ENCODE measurements around the gene SLIT3.

The SLIT3 gene

DNA sequence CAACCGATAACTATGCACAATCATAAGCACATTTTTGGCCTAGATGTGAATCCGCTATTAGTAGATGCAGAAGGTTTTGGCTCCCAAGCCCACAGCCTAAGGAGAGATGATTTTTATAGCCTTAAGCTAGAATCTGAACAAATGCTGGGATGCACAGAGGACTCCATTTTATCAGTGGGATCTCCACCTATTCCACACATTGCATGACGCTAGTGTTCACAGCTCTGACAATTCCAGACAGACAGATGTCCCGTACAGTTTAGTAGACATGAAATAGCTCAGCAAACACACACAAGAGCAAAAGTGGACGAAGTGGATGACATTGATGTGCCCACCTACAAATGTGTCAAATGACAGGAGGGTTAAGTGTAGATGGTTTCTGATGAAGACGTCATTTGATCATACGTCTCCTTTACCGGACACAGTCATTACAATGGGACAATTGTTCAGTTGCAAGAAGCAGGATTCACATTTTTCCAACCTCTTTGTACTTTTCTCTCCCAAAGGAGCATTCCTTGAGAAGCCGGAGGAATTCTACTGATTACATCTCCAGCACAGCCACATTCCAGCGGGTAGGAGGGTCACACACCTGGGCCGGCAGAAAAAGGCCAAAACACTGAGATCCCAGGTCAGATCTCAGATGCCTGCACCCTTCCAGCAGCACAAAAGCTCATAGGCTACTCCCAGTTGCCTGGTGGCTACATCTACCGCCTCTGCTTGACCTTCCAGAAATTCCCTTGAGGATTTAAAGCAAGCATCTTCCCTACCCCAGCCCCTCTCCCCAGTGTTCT is 202.4 kb downstream of the SLIT3 start:
- DNase-seq: no peak

DNA sequence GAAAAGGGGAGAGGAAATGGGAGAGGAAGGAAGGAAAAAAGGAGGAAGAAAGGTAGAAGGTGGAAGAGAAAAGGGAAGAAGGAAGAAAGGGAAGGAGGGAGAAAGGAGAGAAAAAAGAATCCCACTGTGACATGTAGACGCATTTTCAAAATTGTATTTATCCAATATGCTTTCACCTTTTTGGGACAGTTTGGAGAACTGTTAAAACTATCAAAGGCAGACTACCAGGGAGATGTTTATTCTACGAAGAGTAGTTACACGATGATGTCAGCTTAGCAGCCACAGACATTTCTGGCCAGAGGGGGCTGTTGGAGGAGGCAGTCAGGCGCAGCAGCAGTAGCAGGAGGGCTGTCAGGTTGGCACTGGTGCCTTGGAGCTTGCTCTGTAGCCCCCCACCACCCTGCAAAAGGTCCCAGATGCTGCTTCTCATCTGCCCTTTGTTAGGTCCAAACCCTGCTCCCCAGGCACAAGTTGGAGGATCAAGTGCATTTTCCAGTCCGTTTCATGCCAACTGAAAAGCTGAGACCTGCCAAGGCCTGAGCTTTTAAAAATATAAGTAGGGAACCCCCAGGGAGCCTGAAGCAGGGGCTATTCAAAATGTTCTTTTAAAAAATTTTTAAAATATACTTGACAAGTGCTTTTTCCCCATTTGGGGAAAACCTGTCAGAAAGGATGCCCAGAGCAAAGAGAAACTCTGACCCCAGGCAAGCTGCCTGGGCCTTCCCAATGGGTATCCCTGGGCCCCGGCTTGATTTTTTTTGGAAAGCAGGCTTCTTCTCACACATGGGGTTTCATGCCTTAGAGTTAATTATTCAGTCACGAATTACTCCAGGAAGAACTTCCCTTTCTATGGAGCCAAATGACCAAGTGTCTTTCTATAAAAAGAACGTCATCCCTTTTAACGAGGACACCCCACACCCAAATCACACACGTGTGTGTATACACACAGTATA is 203.3 kb downstream of the SLIT3 start:
- DNase-seq: no peak

DNA sequence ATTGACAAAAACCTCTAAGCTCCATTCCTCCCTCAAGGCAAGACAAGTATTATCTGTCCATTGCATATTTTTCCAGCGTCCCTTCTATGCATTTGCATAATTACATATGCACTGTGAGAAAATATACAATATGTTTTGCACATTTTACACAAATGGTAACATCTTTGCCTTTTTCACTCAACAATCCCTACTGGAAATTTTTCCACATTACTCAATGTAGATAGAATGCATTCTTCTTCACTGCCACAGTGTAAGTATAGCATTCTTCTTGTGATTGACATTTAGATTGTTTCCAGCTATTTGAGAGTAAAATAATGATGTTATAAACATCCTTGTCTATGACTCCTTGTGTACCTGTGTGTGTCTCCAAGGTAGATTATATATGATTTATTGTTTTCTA is 205.0 kb downstream of the SLIT3 start:
- DNase-seq: no peak

DNA sequence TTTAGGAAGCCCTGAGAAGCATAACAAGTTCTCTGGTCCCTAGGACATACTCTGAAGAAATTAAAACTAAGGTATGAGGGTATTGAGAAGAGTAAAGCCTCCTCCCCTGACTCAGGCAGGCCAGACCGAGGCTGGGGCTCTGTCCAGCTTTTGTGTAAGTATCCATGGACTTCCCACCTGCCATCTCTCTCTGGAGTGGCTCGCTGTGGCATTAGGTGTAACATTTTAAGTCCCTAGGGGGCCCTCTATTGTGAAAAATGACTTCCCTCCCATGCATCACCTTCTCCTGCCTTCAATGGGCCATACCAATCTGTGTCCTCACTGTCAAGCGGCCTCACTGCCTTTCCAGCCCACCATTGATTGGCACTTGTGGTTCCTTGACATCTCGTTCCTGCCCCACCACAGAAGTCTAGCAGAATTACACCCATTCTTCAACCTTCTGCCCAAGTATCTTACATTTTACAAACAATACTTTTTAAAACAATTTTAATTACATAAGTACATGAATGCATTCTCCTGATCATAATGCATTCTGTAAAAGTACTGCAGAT is 205.5 kb downstream of the SLIT3 start:
- no peak for DNase-seq

DNA sequence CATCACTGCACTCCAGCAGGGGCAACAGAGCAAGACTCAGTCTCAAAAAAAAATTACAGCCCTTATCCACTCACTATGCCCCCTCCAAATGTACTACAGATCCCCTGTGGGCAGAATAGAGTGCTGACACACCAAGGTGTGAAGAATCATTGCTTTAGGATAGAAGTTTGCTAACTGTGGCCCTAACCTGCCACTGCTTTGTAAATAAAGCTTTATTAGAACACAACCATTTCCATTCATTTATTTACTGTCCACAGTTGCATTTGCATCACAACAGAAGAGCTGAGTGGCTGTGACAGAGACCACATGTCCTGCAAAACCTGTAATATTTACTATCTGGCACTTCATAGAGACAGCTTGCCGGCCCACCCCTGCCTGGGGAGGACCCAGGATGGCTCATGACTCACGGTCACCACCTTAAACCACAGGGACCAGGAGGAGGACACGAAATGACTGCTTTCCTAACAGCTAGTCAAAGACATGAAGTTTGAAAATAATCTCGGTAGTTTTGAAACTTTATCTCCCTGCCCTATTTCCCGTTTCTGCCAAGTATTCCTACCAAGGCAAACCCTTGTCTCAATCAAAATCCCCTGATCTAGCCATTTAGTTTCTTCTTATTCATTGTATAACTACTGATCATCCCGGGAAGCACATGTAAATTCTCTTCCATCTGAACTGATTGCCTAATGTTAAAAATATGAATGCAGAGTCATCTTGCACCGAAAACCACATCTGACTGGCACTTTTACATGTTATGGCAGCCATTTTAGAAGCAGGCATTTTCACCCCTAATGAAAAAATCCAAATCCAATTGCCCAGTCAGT is 206.1 kb downstream of the SLIT3 start:
- no peak for DNase-seq

DNA sequence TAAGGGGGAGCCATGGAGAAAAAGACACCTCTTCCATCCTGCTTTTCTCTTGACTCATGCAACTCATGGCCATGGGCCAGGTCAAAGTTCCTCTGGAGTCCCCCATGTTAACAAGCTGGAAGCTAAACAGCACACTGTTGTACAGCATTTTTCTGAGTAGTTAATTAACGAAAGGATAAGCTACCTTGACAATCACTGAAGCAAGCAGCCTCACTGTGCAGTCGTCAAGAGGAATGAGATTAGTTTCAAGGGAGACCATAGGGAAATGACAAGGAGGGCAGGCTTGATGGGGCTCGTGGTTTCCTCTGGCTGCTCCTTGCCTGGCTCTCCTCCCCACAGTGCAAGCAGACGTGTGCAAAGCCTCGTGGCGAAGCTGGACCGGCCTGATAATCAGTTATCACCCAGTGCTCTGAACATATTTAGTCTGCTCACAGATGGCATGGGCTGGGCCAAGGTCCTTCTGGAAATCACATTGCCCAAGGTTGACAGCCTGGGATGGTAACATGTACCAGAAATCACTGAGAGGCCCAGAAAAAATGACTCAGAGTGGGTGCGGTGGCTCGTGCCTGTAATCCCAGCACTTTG is 209.5 kb downstream of the SLIT3 start:
- DNase-seq: no peak

DNA sequence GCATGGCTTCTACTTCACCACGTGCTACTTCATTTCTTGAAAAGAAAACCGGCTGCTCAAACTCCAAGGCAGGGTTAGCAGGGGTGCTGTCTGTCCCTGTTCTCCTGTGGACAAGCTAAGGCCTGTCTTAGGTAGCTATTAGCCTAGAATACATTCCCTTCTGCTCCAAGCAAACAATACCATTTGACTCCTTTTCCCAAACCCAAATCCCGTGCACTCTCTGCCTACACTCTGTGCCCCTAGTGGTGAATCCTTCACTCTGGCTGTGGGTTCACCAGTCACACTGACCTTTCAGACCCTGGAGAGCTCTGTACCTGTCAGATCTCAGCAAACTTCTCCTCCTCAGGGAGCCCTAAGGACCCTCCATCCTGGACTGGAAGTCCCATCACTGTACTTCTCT is 211.6 kb downstream of the SLIT3 start:
- no peak for DNase-seq

DNA sequence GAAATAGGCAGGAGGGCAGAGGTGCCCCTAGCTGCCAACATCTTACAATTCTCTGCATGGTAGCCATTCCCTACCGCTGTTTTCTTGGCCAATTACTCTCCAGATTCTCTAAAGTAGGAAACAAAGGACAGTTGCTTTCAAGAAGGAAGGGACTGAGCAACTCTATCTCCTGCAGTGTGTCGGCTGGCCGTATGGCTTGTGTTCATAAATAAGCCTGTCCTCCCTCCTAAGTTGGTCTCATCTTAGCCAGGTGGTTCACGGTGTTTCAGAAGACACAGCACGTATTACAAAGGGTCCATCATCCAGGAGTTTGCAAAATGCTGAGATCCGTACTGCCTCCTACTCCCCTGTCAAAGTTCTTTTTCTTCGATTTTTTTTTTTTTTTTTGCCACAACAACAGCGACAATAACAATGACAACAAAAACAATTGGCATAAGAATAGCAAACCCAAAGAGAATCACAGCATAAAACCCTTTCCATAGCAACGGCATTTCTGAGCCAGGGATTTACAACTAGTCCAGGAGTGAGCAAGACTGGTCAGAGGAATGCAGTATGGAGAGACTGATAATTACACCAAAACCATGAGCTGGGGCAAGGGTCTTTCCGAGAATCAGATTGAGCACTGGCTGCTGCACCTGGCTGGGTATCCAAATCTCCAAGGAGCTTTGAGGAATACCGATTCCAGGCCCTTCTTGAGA is 212.8 kb downstream of the SLIT3 start:
- no peak for DNase-seq

DNA sequence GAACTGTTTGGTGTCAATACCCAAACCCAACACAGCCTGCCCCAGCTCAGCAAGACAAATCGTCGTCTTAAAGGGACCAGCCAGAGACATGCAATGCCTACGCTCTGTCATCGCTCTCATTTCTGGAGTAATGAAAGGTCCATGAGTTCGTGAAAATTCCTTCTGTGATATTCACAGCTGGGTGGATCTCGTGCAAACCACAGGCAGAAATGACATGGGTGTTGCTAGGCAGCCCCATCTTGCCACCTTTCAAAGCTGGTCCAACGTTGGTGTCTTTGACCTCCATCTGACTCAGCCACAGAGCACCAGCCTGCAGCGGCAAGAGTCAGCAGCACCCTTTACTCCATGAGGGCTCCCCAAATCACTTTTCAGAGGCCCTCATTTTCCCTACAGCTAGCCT is 215.3 kb downstream of the SLIT3 start:
- no peak for DNase-seq

DNA sequence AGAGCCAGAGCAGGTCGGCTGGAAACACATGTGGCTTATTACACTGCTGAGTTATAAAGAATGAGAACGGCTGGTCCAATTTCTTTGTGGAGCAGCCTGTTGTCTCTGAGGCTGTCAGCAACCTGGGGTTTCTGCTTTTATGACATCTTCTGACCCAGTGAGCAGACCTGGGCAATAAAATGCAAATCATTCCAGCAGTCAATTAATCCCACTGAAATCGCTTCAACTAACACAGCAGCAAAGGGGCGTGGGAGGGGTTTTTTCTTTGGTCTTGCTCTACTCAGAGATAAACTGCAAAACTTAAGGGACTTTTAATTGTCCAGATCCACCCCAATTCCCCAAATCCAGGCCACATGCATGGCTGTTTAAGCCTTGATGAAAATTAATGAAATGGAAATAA is 215.7 kb downstream of the SLIT3 start:
- DNase-seq: no peak

DNA sequence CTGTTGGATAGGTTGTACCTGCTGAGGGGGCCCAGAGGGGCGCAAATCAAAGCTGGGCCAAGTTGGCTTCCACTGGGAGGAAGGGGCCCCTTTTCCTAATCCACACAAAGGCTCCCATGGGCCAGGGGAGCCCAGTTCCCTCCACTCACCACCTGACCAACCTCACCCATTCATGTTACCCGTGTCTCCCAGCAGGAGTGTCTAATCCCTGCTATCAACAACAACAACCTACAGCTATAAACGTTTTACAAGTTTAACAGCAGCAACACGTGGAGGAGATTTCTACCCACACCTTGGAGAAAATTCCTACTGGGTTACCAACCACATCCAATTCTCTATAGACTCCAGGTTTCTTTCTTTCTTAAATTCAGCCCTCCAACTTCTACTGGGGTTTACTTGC is 216.2 kb downstream of the SLIT3 start:
- no peak for DNase-seq

DNA sequence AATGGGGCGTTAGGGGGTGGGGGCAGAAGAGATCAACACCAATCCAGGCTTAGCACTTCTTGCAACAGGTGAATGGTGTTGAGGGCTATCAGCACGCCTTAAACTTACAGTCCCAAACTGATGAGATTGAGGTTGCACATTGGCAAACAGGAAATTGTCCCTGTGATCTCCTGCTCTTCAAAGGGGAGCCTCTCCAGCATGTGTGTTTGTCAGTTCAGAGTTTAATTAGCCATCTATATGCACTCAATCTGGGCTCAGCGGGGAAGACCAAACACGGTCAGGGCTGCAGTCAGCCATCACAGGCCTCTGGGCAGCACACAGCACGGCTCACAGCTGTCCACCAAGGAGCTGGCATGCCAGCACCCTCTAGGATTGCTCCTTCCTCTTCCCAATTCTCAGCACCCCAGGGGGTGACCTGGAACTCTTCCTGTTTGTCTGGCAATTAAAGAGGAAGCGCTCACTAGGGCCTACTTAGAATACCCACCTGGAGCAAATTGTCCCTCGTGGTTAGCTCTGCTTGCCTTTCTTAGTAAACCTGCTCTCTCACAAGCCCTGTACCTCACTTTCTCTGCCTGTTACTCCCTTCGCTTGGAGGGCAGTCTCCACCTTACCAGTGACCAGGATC is 217.4 kb downstream of the SLIT3 start:
- no peak for DNase-seq

DNA sequence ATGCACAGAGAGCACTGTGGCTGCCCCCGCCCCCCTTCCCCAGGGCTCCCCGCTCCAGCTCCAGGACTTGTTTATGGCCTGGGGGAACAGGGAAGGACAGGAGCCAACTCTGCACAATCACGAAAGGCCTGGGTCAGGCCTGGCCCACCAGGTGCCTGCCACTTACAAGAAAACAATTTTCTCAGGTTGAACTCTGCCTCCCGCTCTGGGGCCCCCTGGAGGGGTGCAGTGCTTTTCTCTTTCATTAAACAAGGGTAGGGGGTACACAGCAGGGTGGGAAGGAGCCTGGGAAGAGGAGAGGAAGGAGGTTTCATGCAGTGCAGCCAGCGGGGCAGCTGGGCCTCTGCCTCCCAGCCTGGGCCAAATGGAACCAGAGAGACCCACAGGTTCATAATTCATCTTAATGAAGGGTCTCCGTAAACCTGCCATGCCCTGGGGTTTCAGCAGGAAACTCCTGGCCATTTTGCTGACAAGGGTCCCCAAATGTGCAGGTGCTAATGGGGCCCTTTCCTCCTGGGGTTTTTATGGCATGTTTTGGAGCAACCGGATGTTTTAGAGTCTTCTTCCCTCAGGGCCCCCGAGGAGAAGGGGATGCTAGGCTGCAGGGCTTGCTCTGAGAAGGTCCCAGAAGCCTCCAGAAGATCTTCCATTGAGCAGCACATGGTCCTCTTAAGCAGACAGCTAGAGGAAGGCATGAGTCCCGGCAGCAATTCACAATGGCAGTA is 219.8 kb downstream of the SLIT3 start:
- DNase-seq: no peak

DNA sequence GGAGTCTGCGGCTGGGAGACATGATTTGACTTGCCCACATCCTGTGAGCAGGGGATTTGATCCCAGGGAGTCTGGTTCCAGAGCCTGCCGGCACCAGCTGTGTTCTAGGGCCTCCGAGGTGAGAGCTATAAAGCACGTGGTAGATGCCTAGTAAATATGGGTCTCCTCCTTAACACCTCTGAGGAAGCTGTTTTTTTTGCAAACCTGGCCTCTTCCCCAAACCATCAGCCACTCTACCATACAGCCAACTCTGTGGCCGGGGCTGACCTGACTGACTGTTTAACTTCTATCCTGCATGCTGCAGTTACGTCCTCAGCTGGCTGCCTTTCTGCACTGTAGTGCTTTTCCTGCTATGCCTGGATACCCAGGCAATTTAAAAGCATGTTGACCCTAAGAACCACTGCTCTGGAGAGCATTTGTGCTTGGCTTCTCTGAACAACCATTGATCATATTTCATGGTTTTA is 220.5 kb downstream of the SLIT3 start:
- DNase-seq: no peak

DNA sequence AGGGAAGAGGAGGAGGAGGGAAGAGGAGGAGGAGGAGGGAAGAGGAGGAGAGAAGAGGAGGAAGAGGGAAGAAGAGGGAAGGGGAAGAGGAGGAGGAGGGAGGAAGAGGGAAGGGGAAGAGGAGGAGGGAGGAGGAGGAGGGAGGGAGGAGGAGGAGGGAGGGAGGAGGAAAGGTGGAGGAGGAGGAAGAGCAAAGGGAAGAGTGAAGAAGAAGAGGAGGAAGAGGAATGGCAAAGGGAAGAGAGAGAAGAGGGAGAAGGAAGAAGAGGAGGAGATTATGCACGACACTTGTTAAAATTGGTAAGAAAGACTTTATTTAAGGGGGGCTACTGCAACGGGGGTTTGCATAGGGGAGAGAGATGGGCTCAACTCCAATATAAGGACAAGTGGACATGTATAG is 221.2 kb downstream of the SLIT3 start:
- no peak for DNase-seq

DNA sequence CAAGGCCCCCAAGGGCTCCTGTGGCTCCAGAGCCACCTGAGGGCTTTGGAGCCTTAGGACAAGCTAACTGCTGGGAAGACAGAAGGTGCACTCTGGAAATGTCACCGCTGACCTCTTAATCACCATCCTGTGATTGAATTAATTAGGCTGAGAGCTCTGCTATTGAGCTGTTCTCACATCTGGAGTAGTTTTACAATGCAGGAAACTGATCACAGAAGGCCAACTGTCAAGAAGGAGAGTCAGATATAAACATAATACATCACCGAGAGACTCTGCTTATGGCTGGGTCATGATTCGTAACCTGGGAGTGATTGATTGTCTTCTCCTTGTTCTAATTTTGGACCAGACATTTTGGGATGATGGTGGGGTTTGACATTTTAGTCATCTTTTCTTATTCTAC is 226.1 kb downstream of the SLIT3 start:
- DNase-seq: no peak

DNA sequence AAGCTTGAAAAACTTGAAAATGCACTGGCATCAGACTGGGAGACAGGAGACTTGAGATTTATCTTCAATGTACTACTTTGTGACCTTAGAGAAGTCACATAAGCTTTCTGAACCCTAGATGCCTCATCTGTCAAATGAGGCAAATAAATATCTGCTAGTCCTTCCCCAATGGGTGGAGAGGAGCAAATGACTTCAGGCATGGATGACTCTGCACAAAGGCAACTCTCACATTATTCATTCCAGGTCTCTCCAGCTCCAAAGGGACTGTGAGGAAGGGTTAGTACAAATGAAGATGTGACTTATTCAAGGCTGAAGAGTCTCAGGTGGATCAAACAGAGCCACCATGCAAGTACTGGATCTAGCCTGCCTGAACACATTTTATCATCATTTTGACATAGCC is 228.7 kb downstream of the SLIT3 start:
- no peak for DNase-seq

DNA sequence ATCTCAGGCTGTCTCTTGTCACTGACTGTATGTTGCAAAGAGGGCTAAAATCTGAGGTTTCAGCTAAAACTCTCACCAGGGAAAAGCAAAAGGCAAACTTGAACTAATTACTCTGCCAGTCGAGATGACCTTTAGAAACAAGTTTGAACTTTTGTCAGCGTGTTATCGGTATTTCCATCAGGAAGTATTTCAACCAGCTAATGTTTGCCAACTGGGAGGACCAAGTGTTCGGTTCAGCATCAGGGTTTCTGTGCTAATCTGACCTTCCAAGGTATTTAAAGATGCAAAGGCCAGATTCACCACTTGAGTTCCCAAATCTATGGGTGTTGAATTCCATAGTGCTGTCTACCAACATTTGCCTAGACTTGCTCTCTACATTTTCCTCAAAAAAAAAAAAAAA is 230.5 kb downstream of the SLIT3 start:
- no peak for DNase-seq

DNA sequence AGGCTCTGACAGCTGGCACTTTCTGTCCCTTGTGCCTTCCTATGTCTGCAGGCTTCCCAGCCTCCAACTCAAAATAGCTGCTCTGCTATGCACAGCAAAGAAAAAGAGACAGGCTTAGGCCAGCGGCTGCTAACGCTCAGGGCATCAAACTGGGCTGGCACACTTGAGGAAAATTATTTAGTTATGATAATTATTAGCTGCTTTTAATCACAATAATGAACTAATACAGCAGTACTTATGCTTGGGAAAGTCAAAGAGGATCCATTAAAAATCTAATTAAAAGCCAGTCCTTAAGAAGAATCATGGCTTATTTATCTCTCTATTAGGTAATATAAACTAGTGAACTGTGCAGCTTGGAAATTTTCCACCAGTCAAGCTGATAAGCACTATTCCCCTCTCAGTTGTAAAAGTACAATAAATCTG is 233.2 kb downstream of the SLIT3 start:
- DNase-seq: no peak

DNA sequence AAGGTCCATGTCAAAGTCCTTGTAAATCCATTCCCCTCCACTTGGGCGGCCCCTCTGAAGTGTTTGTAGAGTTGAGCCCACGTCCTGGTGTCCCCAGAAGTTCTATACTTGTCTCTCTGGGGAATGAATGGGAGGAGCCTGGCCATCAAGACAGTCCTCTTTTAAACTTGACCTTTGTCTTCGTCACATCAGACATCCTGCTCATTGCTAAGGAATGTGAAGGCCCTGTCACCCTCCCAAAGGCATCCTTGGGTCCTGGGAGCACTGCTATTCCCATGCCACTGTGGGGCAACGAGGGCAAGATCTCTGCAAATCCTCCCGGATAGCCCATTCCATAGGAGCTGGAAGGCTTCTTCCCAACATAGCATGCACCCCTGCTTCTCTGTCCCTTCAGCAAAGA is 235.5 kb downstream of the SLIT3 start:
- no peak for DNase-seq

DNA sequence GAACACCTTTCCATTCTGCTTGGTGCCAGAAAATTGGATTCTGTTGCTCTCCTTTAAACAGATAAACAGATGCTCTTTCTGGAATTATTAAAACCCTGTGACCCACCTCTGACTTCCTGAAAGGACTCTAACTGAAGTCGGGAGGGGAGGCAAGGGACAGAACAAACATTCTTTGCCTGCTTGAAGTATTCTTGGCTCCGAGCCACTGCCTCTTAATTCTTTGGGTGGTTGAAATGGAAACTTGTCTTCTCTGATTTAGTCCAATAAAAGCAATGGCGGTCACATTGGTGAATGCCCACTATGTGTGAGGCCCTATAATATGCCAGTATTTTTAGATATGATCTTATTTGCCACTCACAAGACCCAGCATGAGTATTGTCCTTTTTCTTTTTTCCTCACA is 236.8 kb downstream of the SLIT3 start:
- no peak for DNase-seq
